Muscle layer of duodenum (tissue), 2 donors: ENCODE data around the gene NRXN2.

ENCODE experiments used
- H3K27ac ChIP-seq: one replicate; pipeline ENCODE4 v1.7.0; 2013; ENCODE audit warnings: mild to moderate bottlenecking, low read length
- H3K27me3 ChIP-seq: one replicate; pipeline ENCODE4 v1.7.0; 2013; ENCODE audit warnings: low read depth, mild to moderate bottlenecking, control low read depth, low read length
- H3K36me3 ChIP-seq, 2 donors: one replicate each; pipeline ENCODE4 v1.7.0; 2013; ENCODE audit warnings: low read length in 2 of 2, control low read depth in 1 of 2, mild to moderate bottlenecking in 1 of 2; ENCODE audit not compliant: insufficient read depth in 2 of 2, control insufficient read depth in 1 of 2
- H3K4me1 ChIP-seq, 2 donors: one replicate each; pipeline ENCODE4 v1.7.0; 2013; ENCODE audit warnings: low read length in 2 of 2, mild to moderate bottlenecking in 2 of 2, control low read depth in 1 of 2, moderate library complexity in 1 of 2; ENCODE audit not compliant: insufficient read depth in 2 of 2, control insufficient read depth in 1 of 2
- H3K4me3 ChIP-seq, 2 donors: one replicate each; pipeline ENCODE4 v1.7.0; 2013; ENCODE audit warnings: low read length in 2 of 2, low read depth in 1 of 2, mild to moderate bottlenecking in 1 of 2
- H3K9me3 ChIP-seq, 2 donors: one replicate each; pipeline ENCODE4 v1.7.0; 2013; ENCODE audit warnings: low read length in 2 of 2, control low read depth in 1 of 2, mild to moderate bottlenecking in 1 of 2; ENCODE audit not compliant: control insufficient read depth in 1 of 2
- donor health status: healthy.

Gene NRXN2

DNA sequence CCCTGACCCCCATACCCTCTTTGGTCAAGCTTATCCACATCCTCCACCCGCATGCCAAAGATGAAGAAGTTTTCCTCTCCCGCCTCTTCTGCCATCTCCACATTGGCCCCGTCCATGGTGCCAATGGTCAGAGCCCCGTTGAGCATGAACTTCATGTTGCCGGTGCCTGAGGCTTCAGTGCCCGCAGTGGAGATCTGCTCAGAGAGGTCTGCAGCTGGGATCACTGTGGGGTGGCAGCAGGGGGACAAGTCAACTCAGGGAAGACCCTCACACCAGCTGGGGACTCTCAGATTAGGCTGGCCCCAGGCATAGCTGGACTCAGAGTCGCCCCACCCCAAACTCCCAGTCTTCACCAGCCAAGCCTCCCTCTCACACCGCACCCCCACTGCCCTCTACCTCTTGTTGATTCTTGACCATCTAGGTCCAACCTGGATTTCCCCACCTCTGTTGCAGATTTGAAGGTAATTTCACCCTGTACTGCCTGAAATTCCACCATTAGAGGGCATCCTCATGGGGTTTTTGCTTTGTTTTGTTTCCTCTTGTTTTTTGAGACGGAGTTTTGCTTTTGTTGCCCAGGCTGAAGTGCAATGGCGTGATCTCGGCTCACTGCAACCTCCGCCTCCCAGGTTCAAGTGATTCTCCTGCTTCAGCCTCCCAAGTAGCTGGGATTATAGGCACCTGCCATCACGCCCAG lies 27.5 kb upstream of the NRXN2 start:
- no peaks in the 10 kb centered on the region for H3K9me3 ChIP-seq
- H3K4me3 ChIP-seq: no peak overlapping the region
- peaks cover 0 to 6% of the 10 kb centered on the region in 2 donors for H3K4me1 ChIP-seq
- H3K27me3 ChIP-seq: no peaks in the 10 kb centered on the region
- H3K27ac ChIP-seq: no peak overlapping the region
- peaks cover 0 to 27% of the 10 kb centered on the region in 2 donors for H3K36me3 ChIP-seq

DNA sequence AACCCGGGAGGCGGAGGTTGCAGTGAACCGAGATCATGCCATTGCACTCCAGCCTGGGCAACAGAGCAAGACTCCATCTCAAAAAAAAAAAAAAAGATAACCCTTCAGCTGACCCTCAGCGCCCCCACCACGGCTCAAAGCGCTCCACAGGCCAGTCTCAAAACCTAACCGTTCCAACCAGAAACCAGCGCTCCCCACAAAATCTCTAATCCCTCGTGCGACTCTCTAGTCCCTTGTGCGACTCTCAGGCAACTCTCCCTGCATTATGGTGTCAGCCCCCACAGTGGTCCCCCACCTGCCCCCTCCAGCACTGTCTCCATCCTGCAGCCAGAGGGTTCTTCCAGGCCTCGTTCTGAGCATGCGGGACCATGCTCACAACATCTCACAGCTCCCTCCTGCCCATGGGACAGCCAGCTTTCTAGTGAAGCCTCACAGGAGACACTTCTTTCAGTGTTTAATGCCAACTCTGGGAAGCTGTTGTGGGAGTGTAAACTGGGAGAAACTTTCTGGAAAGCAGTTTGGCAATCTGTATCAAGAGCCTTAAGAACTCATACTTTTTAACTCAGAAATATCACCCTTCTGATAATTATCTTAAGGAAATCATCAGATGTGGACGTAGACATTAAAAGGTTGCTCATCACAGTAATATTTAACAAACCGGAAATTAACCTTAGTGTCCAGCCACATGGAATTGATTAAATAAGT lies 25.1 kb upstream of the NRXN2 start:
- peaks cover 0 to 18% of the 10 kb centered on the region in 2 donors for H3K36me3 ChIP-seq
- no peak overlapping the region for H3K4me3 ChIP-seq
- peaks cover 5% of the 10 kb centered on the region for H3K27me3 ChIP-seq
- no peaks in the 10 kb centered on the region for H3K9me3 ChIP-seq
- H3K27ac ChIP-seq: peak overlapping the region; percentile 35
- H3K4me1 ChIP-seq: peaks cover 5 to 19% of the 10 kb centered on the region in 2 donors

DNA sequence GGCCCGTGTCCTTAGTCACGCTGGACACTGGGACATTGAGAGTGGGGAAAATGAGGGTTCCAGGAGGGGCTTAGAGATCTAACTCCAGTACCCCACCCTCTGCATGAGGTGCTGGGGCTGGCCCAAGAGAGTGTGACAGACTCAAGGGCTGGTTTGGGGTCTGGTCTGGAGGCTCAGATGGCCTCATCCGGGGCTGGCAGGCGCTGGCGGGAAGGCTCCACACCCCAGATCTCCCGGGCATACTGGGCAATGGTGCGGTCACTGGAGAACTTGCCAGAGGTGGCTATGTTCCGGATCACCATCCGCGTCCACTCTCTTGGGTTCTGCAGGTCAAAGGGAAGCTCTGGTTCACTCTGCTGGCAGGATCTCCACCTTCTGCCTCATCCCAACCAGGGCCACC lies 23.5 kb upstream of the NRXN2 start:
- H3K4me1 ChIP-seq: peaks cover 5 to 27% of the 10 kb centered on the region in 2 donors
- H3K36me3 ChIP-seq: peaks cover 0 to 5% of the 10 kb centered on the region in 2 donors
- H3K27me3 ChIP-seq: peaks cover 5% of the 10 kb centered on the region
- peak overlapping the region; percentile 63 for H3K27ac ChIP-seq
- H3K4me3 ChIP-seq: peak overlapping the region in 1 of 2 donors; percentile 71
- H3K9me3 ChIP-seq: no peaks in the 10 kb centered on the region

DNA sequence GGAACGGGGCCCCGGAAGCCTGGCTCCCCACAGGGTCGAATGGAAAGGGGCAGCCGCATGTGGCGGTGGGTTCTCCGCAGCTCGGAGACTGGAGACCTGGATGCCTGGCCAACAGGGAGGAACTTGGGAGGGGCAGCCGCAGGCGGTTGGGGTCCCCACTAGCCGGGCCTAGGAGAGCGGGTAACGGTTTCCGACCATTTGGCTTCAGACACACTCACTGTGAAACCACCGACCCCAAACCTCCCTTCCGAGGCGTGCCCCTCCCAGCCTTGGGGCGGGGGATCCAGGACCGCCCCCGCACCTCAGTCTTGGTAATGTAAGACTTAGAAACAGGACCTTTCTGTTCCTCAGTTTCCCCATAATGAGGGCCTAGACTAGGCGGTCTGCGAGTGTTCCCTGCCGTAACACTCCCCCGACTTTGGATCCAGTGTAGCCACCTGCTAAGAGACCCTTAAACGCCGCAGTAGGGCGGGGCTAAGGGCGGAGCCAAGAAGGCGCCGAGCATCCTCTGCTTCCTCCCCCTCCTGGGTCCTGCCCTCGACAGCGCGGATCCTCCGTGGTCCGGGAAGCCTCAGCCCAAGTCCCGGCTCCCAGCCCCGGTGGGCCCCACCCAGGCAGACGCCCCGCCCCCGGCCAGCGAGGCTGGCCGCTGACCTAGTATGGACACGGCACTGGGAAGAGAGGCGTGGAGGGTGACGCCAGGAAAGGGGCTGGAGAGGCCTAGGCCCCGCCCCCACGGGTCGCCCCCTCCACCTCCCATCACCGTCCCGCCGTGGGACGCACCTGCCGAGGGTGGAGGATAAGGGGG lies 22.7 kb upstream of the NRXN2 start:
- Histone ChIP-seq H3K36me3 (peaks cover 0 to 6% of the 10 kb centered on the region in 2 donors), H3K27ac (peak overlapping the region; percentile 80), H3K4me3 (peak overlapping the region; percentile 57 to 71), H3K9me3 (no peaks in the 10 kb centered on the region), H3K4me1 (peaks cover 5 to 27% of the 10 kb centered on the region in 2 donors), H3K27me3 (peaks cover 10% of the 10 kb centered on the region)

DNA sequence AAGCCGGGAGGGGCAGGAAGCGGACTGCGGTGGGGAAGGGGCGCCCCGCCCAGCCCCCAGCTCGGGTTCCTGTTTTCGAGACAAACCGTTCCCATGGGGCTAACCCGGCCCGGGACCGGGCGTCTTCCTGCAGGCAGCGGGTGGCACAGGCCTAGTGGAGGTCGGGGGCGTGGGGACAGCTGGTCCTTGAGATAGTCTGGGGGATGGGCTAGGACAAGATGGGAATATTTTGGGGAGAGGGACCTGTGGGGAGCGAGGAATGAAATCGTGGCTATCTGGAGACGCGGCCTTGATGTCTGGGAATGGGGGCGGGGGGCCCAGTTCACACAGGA lies 22.2 kb upstream of the NRXN2 start:
- Histone ChIP-seq H3K4me1 (peaks cover 5 to 27% of the 10 kb centered on the region in 2 donors), H3K4me3 (peak overlapping the region; percentile 57 to 71)

DNA sequence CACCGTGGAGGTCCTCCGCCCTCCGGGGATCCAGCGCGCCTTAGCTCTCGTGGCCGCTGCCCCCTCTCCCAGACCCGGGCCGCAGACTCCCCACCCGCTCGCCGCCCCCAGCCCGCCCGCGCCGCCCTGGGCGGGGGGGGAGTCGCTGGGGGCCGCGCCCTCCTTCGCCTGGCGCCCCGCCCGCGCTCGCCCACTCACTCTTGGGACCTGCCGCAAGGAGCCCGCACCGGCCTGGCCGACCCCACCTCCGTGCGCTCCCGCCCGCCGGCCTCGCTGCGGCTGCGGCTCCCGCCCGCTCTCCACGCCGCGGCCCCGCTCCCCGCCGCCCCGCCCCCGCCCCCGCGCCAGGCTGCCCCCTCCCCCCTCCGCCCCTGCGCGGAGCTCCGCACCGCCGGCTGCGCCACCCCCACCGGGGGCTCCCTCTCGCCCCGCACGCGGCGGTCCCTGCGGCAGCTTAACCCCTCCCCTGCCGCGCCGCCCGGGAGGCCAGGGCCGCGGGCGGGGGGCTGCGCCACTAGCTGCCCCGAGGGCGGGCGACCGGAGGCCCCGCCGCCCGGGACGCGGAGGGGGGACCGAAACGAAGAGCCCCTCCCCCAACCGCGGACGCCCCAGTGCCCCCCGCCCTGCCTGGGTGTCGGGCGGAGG lies 21.7 kb upstream of the NRXN2 start:
- Histone ChIP-seq H3K4me1 (peaks cover 5 to 27% of the 10 kb centered on the region in 2 donors), H3K4me3 (peak overlapping the region in 1 of 2 donors; percentile 77), H3K36me3 (peaks cover 0 to 9% of the 10 kb centered on the region in 2 donors), H3K27me3 (peaks cover 10% of the 10 kb centered on the region), H3K27ac (no peak overlapping the region), H3K9me3 (no peaks in the 10 kb centered on the region)

More for the DNA sequence above, 22.2 kb upstream of the NRXN2 start:
- Histone ChIP-seq H3K27ac (peak overlapping the region; percentile 80), H3K36me3 (peaks cover 0 to 9% of the 10 kb centered on the region in 2 donors), H3K27me3 (peaks cover 10% of the 10 kb centered on the region), H3K9me3 (no peaks in the 10 kb centered on the region)

DNA sequence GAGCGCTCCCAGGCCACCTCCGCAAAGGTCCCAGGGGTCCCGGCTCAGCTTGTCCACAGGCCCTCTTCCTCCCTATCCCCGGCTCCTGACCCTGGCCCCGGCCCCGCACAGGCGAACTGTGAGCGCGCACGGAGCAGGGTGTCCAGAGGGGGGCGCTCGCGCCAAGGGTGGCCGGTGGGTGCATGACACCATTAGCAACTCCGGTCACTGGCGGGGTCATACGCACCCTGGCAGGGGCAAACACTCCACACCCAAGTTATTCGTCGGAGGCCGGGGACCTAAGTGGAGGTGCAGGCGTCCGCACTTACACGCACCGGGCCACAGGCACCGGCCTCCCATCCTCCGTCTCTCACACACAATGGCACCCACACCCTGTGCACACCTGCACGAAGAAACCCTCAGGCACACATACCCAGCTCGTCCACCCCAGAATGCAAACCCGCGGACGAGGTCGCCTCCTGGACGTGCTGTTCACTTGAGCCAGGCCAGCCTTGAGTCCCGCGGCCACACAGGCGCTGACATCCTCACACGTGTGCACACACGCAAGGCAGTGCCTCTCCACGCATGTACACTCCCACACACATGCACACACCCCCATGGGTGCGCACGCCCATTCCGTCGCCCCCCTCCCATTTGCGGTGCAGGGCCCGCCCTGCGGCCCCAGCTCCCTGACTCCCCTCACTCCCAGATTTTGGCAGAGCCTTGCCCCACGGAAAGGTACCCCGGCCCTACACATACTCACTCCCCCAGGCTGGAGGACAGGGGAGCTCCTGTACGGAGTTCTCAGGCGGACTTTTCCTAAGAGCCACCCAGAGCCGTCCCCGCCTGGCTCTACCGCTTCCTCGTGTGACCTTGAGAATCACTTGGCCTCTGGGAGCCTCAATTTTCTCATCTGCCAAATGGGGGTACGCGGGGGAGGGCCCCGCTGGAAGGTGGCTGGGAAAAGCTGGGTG lies 20.9 kb upstream of the NRXN2 start, which contains the start of gene RASGRP2:
TSS of gene RASGRP2 (minus strand) at position 552 of the 953 bp plus-strand sequence. CDS start 1,276 bp downstream, outside the sequence.
- Histone ChIP-seq H3K27ac (no peak within 1 kb of the TSS), H3K4me3 (peak within 1 kb of the TSS; percentile 62 to 77), H3K36me3 (peaks cover 0 to 9% of the 10 kb centered on the region in 2 donors), H3K9me3 (no peaks in the 10 kb centered on the region), H3K4me1 (peaks cover 5 to 27% of the 10 kb centered on the region in 2 donors), H3K27me3 (peaks cover 10% of the 10 kb centered on the region)

DNA sequence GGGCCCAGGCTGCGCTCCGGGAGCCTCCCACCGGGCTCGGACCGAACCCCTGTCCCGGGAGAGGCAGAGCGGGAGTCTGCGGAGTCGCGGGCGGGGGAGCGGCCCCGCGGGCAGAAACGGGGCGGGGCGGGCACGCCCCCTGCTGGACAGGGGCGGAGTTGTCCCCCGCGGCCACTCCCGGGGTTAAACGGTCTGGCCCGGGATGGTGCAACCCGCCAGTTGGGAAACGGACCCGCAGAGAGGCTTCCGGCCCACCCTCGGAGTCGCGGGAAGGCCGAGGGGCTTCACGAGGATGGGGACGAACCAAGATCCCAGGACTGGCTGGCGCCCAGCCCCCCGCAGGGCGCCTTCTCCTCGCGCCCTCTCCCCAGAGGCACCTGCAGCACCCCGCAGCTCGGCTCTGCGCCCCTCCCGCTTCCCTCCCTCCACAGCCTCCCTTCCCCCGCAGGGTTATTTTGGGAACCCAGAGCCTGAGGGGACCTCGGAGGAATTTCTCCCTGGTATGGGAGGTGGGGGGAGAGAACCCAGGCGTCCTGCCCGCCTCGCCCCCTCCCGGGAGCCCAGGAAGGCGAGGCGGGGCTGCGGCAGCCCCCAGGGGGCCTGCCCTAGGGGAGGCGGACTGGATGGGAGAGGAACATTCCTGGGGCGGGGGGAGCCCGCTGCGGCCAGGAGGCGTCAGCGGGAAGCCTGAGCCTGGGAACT lies 20.0 kb upstream of the NRXN2 start:
- H3K27me3 ChIP-seq: peaks cover 10% of the 10 kb centered on the region
- H3K4me3 ChIP-seq: peak overlapping the region; percentile 62 to 77
- no peaks in the 10 kb centered on the region for H3K9me3 ChIP-seq
- H3K27ac ChIP-seq: no peak overlapping the region
- H3K4me1 ChIP-seq: peaks cover 5 to 27% of the 10 kb centered on the region in 2 donors
- peaks cover 0 to 9% of the 10 kb centered on the region in 2 donors for H3K36me3 ChIP-seq

DNA sequence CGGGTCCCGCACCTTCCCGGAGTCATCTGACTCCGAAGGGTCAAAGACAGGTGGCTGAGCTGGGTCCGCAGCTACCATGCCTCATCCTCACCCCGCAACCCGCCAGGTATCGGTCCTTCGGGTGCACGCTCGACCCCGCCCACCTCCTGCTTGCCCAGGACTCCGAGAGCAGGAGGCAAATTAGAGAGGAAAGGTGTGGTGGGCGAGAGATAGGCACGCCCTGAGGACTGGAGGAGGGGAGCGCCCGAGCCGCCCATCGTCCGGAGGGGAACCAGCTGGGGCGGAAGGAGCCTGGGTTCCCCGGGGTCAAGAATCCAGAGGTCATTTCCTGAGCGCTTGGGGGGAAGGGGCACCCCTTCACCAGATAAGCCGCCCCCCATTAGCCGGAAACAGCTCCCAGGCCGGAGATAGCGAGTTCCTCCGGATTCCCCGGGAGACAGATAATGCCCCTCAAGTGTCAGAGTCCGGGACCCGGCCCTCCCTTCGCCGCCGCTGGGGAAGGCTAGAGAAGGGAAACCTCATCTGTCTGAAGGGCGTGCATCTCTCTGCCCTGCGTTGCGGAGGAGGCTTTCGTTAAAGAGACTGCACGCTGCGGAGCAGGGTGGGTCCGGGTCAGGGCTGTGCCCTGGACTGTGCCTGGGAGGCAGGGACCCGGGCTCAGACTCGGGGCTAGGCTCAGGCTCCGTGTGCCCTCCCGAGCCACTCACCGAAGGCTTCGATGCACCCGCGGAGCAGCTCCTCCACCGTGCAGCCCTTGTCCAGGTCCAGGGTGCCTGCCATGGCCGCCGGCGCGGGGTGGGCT lies 19.3 kb upstream of the NRXN2 start:
- peak overlapping the region; percentile 56 to 77 for H3K4me3 ChIP-seq
- peaks cover 0 to 9% of the 10 kb centered on the region in 2 donors for H3K36me3 ChIP-seq
- peaks cover 10% of the 10 kb centered on the region for H3K27me3 ChIP-seq
- H3K9me3 ChIP-seq: no peaks in the 10 kb centered on the region
- H3K4me1 ChIP-seq: peaks cover 5 to 27% of the 10 kb centered on the region in 2 donors
- H3K27ac ChIP-seq: no peak overlapping the region
